Stimulated activated naive CD4-positive, alpha-beta T cell (primary cell): Measurements from ENCODE around the gene ZMAT5.

ENCODE experiments used
- DNase-seq, 6 experiments: peaks; one replicate each; lab custom pipeline; 2025; lab: John Stamatoyannopoulos, UW

ZMAT5 gene

DNA sequence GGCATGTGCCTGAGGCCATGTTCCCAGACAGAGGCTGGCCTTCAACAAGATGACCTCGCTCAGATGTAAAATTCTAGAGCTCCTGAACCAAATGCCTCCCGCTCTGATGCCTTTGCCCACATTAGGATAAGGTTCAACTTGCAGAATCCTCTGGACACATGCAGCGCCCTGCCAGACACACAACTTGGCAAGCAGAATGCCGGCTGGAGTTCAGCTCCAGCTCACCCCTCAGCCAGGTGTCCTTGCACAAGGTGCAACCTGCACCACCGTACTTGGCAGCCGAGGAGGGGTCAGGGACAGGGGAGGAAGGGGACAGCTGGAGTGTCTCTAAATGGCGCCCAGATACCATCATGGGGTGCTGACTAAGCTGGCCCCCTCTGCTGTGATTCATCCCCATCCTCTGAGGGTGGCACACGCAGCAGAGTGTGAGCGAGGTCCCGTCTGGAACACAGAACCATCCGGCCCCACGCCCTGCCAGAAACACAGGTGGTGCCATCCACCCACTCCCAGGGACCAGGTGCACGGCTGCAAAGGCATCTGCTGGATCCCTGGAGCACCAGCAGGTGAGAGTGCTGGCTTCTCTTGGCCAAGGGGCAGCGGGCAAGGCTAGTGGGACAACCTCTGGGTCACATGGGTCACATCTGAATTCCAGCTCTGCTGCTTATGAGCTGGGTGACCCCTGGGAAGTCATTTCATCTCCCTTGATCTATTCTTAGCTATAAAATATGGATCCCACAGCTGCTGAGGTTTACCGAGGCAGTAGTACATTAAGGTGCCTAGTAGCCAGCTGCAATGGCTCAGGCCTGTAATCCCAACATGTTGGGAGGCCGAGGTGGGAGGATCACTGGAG is 12.8 kb downstream of the ZMAT5 start:
- no peak for DNase-seq

DNA sequence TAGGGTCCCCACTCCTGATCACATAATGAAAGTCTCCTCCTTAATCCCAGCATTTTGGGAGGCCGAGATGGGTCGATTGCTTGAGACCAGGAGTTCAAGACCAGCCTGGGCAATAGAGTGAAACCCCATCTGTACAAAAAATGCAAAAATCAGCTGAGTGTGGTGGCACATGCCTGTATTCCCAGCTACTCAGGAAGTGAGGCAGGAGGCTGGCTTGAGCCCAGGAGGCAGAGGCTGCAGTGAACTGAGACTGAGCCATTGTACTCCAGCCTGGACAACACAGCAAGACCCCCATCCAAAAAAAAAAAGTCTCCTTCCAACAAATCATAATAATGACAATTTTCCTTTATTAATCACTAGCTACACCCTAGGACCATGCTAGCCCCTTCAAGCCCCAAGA is 15.1 kb downstream of the ZMAT5 start:
- DNase-seq = no peak

DNA sequence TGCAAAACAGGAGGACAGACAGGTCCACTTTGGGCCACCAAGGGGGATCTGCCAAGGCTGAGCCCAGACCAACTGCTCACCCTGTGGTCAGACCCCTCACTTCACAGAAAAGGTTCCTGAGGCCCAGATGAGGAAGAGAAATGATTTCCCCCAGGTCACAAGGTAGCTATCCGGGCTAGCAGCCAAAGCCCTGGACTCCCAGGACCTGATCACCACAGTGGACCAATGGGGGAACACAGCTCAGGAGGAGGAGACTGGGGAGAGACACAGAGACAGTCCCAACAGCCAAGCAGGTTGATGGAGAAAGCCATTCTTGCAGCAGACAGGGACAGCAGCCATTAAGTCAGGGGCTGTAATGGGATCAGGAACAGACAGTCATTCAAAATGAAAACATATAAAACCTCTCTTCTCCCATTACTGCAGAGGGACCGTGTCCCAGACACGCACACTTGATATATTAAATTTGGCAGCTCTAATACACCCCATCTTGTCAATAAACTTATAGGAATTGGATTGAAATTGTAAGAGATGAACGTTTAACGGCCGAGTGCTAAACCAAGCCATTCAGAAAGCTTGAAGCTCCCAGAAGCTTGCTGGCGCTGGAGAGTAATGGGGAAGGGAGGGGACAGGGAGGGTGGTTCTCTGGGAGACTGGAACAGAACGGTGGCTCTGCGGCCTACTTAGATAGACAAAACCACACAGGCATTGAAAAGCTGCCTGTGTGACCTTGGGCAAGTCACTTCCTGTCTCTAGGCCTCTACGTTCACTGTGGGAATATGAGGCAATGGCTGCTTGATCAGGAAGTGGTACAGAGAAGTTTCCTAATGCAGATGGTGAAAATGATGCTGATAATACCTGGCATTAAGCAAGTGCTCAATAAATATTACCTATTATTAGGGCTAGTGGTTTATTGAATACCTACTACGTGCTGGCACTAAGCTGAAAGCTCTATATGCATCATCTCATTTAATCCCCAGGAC is 16.0 kb downstream of the ZMAT5 start:
- no peak for DNase-seq

DNA sequence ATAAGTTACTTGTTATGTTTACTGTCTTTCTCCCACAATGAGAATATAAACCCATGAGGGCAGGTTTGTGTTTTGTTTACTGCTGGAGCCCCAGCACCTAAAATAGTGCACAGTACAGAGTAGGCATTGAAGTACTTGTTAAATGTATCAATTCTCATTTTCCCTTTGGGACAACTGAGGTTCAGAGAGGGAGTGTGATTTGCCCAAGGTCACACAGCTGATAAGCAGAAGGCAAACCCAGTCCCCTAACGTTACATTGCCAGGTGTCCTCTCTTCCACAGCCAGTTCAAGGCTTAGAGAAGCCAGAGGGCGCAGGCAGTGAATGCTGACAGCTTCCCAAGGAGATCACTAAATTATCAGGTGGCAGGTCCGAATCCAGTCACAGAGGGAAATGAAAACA is 16.8 kb downstream of the ZMAT5 start:
- DNase-seq = no peak

- DNase-seq = no peak
Observed at GRCh38 chr22:29748248-29748893, 18.4 kb downstream of the ZMAT5 start.

GRCh38 chr22:29747832-29748231 is 19.0 kb downstream of the ZMAT5 start:
- no peak for DNase-seq

DNA sequence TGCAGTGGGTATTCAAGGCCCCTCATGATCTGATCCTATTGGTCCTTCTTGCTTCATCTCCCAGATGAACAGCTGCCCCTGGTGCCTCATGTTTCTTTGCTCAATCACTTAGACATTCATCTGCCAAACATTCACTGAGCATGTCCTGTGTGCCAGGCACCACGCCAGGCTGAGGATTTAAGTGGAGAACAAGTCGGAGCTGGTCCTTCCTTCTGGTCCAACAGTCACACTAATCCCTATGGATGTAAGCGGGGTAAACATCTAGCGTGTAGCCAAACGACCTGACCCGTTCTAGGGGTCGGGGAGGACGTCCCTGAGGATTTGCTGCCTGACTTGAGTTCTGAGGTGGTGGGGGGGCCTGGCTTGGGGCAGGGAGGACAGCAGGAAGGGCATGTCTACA is 21.9 kb downstream of the ZMAT5 start:
- no peak for DNase-seq

GRCh38 chr22:29742326-29742725 is 24.5 kb downstream of the ZMAT5 start:
- no peak for DNase-seq

DNA sequence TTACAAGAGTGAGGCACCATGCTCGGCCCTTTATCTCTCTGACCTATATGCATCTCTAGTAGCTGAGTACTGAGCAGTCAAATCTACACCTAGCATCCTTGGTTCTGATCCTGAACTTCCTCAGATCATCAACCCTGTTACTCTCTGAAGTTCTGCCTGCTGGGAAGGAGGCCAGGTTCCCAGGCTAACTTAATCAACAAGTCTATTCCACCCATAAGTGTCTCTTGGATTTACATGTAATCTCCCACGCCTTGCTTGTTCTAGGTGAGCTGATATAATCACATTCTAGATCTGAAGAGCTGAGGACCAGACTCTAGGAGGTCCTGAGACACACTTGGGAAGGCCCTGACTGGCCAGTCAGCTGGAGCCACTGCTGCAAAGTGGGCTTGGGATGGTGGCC is 24.9 kb downstream of the ZMAT5 start:
- no peak for DNase-seq

- no peak for DNase-seq
Observed at GRCh38 chr22:29740216-29740615, 26.6 kb downstream of the ZMAT5 start.

GRCh38 chr22:29739346-29739875 is 27.4 kb downstream of the ZMAT5 start:
- DNase-seq = no peak

- no peak for DNase-seq
Observed at GRCh38 chr22:29738118-29738815, 28.5 kb downstream of the ZMAT5 start.

DNA sequence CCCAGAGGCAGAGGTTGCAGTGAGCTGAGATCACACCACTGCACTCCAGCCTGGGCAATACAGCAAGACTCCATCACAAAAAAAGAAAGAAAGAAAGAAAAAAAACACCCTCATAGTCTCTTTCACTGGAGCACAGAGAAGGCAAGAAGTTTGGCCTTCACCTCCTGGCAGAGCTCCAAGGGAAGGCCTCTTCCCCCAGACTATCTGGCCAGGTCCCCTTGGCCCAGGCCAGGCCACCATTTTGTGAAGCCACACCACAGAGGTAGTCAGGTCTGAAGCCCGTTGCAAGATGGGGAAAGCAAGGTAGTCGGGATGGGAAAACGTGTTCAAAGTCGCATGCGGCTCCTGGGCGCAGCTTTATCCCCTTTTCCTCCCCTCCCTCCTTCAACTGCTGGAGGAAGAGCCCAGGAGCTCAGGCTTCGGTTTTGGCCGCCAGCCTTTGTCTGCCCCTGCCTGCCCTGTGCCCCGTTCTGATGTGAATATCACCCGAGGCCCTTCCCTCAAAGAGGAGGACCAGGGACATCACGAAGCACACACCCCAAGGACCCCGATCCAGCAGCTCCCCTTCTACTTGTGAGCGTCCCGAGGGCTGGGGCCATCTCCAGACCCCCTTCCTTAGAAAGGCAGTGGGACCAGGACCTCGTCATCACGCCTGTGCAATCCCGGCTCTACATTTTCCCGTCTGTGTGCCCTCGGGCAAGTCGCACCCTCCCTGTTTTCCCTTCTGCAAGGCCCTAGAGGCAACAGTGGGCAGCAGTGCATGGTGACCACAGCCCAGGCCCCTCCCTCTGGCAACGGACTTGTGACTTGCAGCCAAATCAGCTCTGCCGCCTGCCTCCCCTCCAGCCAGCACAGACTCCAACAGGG is 29.3 kb downstream of the ZMAT5 start:
- DNase-seq = no peak

- no peak for DNase-seq
Observed at GRCh38 chr22:29735416-29735815, 31.4 kb downstream of the ZMAT5 start.

DNA sequence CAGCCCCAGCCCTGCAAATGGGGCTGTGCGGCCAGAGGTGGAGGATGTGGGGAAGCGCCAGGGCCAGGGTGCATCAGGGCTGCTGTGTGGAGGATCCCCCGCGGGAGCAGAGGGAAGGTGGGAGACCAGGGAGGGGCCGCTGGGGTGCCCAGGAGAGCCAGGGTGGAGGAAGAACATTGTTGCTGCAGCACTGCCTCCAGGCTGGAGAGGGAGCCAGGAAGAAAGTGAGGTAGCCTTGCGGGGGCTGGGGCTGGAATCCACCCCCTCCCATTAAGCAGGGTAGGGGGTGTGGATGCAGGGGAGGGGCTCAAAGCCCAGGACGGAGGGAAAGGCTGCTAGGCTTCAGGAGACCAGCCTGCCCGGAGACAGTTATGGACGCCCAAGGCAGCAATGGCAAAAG is 32.0 kb downstream of the ZMAT5 start:
- DNase-seq = no peak

DNA sequence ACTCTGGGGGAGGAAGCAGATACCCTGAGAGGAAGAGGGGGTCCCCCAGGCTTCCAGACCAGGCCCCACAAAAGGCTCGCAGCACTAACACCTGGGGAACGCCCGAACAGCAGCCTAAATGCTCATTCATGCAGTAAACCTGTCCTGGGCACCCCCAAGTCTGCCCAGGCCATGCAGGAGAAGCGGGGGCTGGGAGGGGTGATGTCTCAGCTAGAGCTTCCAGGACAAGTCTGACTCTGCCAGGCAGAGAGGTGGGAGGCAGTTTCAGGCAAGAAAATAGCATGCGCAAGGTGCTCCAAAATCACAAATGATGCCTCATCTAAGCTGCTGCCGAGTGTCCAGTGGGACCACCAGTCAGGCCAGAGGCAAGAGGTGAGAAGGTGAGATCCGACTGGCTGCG is 32.4 kb downstream of the ZMAT5 start:
- no peak for DNase-seq

DNA sequence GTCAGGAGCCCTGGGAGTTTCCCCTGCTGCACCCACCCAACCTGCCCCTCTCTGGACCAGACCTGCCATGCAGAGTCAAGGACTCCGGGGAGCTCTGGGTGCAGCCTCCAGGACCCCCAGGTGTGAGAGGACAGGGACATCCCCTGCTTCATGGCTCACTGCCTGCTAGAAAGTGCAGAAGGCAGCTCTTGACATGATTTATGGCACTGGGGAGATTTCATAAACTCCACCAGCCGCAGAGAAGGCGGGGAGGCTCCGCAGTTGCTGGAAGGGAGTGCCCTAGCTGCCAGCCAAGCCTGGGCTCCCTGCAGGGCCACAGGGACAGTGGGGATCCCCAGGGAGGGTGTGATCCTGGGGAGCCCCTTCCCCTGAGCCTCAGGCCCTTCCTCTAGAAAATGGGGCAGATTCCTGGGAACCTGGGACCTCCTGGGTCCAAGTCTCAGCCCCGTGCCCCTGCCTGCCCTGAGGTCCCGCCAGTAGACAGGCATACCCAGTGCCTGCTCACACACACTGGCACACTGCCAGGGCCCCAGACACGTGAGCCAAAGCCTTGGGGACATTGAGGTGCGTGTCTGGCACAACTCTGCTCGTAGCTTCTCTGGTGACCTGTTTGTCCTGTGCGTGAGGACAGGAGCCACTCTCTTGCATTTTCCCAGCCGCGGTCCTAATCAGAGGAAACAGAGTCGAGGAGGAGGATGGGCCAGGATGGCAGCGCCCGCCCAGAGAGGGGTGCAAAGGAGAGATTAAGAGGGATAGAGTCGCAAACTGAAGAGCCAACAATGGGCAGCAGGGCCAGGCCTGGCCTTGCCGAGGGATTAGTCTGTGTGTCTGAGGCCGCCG is 33.2 kb downstream of the ZMAT5 start:
- no peak for DNase-seq

GRCh38 chr22:29732883-29733282 is 33.9 kb downstream of the ZMAT5 start:
- no peak for DNase-seq

- DNase-seq = no peak
Observed at GRCh38 chr22:29731058-29731850, 35.6 kb downstream of the ZMAT5 start.
